ENCODE data around the gene KRTAP9-6. TPM values are rescaled to one million over a fixed set of nuclear protein-coding genes. Genes with fewer than 3 reads are reported as not detected.
"Not testable (repeated sequence)": the region's sequence is repeated elsewhere in the genome, so short reads cannot be mapped to it uniquely, and the experiment has no call there.

KRTAP9-6 gene
- total RNA-seq: not detected

- Mint-ChIP-seq H3K27me3 (peaks cover 4% of the 10 kb centered on the region), H3K36me3 (no peaks in the 10 kb centered on the region), H3K27ac (no peak within 1 kb of the TSS), H3K9me3 (no peaks in the 10 kb centered on the region), H3K4me3 (no peak within 1 kb of the TSS), H3K4me1 (ENCODE audit: low read depth) (peaks cover 10% of the 10 kb centered on the region)
- intact Hi-C loops (cut with micrococcal nuclease): no loop called here
- ChIA-PET CTCF (no interaction called here), POLR2A (no interaction called here)
- DNase-seq: no peak
These were observed at the start of gene KRTAP9-6 for GRCh38 chr17:41265078-41265477. TSS of gene KRTAP9-6 (plus strand) at chr17:41265378. CDS start at chr17:41265378, 0 bp downstream.

GRCh38 chr17:41215681-41216080, 49.5 kb upstream of the KRTAP9-6 start:
- Mint-ChIP-seq H3K27me3 (peaks cover 7% of the 10 kb centered on the region), H3K4me1 (ENCODE audit: low read depth) (peaks cover 8% of the 10 kb centered on the region), H3K36me3 (no peaks in the 10 kb centered on the region), H3K27ac (no peak overlapping the region), H3K4me3 (no peak overlapping the region), H3K9me3 (peaks cover 12% of the 10 kb centered on the region)
- intact Hi-C loops (cut with micrococcal nuclease): no loop called here
- ChIA-PET CTCF (no interaction called here), POLR2A (no interaction called here)
- DNase-seq: no peak

GRCh38 chr17:41223821-41224220, 41.4 kb upstream of the KRTAP9-6 start:
- Mint-ChIP-seq H3K4me3 (no peak overlapping the region), H3K27me3 (peaks cover 5% of the 10 kb centered on the region), H3K9me3 (peaks cover 13% of the 10 kb centered on the region), H3K4me1 (ENCODE audit: low read depth) (no peaks in the 10 kb centered on the region), H3K36me3 (no peaks in the 10 kb centered on the region), H3K27ac (no peak overlapping the region)
- intact Hi-C loops (cut with micrococcal nuclease): no loop called here
- CTCF ChIA-PET: no interaction called here
- no peak for DNase-seq
- POLR2A ChIA-PET: no interaction called here

- no peak overlapping the region for H3K4me3 Mint-ChIP-seq
- intact Hi-C loops (cut with micrococcal nuclease): no loop called here
- peaks cover 3% of the 10 kb centered on the region for H3K27me3 Mint-ChIP-seq
- no peaks in the 10 kb centered on the region for H3K4me1 Mint-ChIP-seq (ENCODE audit: low read depth)
- ChIA-PET CTCF (no interaction called here), POLR2A (no interaction called here)
- H3K9me3 Mint-ChIP-seq: no peaks in the 10 kb centered on the region
- H3K27ac Mint-ChIP-seq: no peak overlapping the region
- DNase-seq: no peak
- H3K36me3 Mint-ChIP-seq: no peaks in the 10 kb centered on the region
These were observed 39.1 kb upstream of the KRTAP9-6 start for GRCh38 chr17:41226051-41226450.

- DNase-seq; CTCF ChIA-PET; H3K36me3 Mint-ChIP-seq; H3K4me1 Mint-ChIP-seq (ENCODE audit: low read depth); intact Hi-C loops (cut with micrococcal nuclease); H3K9me3 Mint-ChIP-seq; POLR2A ChIA-PET; H3K27ac Mint-ChIP-seq; H3K27me3 Mint-ChIP-seq; H3K4me3 Mint-ChIP-seq: not testable (repeated sequence)
These were observed 38.5 kb upstream of the KRTAP9-6 start, which contains the start of gene KRTAP9-2 for GRCh38 chr17:41226598-41227095. TSS of gene KRTAP9-2 (plus strand) at chr17:41226648. CDS start at chr17:41226655, 7 bp downstream.

- ChIA-PET POLR2A (no interaction called here), CTCF (no interaction called here)
- DNase-seq: no peak
- Mint-ChIP-seq H3K4me1 (ENCODE audit: low read depth) (no peaks in the 10 kb centered on the region), H3K27me3 (peaks cover 19% of the 10 kb centered on the region), H3K9me3 (no peaks in the 10 kb centered on the region), H3K27ac (no peak overlapping the region), H3K36me3 (no peaks in the 10 kb centered on the region), H3K4me3 (no peak overlapping the region)
- intact Hi-C loops (cut with micrococcal nuclease): no loop called here
These were observed 35.1 kb upstream of the KRTAP9-6 start for GRCh38 chr17:41230094-41230493.

- DNase-seq: no peak
- POLR2A ChIA-PET: no interaction called here
- Mint-ChIP-seq H3K9me3 (no peaks in the 10 kb centered on the region), H3K4me3 (no peak overlapping the region), H3K4me1 (ENCODE audit: low read depth) (no peaks in the 10 kb centered on the region), H3K36me3 (no peaks in the 10 kb centered on the region), H3K27ac (no peak overlapping the region), H3K27me3 (peaks cover 19% of the 10 kb centered on the region)
- intact Hi-C loops (cut with micrococcal nuclease): no loop called here
- CTCF ChIA-PET: no interaction called here
These were observed 33.4 kb upstream of the KRTAP9-6 start for GRCh38 chr17:41231731-41232130.

- H3K9me3 Mint-ChIP-seq; H3K27ac Mint-ChIP-seq; H3K4me3 Mint-ChIP-seq; intact Hi-C loops (cut with micrococcal nuclease); POLR2A ChIA-PET; H3K36me3 Mint-ChIP-seq; CTCF ChIA-PET; DNase-seq; H3K4me1 Mint-ChIP-seq (ENCODE audit: low read depth): not testable (repeated sequence)
- H3K27me3 Mint-ChIP-seq: peaks cover 19% of the 10 kb centered on the region
These were observed 32.6 kb upstream of the KRTAP9-6 start, which contains the start of gene KRTAP9-3 for GRCh38 chr17:41232399-41233105. TSS of gene KRTAP9-3 (plus strand) at chr17:41232449. CDS start at chr17:41232502, 53 bp downstream.

- CTCF ChIA-PET; H3K9me3 Mint-ChIP-seq; intact Hi-C loops (cut with micrococcal nuclease); DNase-seq; POLR2A ChIA-PET; H3K4me3 Mint-ChIP-seq; H3K4me1 Mint-ChIP-seq (ENCODE audit: low read depth); H3K36me3 Mint-ChIP-seq; H3K27ac Mint-ChIP-seq: not testable (repeated sequence)
- H3K27me3 Mint-ChIP-seq: peaks cover 19% of the 10 kb centered on the region
These were observed 28.1 kb upstream of the KRTAP9-6 start for GRCh38 chr17:41237116-41237515.

- H3K4me1 Mint-ChIP-seq (ENCODE audit: low read depth); H3K36me3 Mint-ChIP-seq; CTCF ChIA-PET; intact Hi-C loops (cut with micrococcal nuclease); DNase-seq; H3K27ac Mint-ChIP-seq; H3K9me3 Mint-ChIP-seq; POLR2A ChIA-PET; H3K4me3 Mint-ChIP-seq: not testable (repeated sequence)
- H3K27me3 Mint-ChIP-seq: peaks cover 16% of the 10 kb centered on the region
These were observed 27.2 kb upstream of the KRTAP9-6 start, which contains the start of gene KRTAP9-8 for GRCh38 chr17:41237949-41238437. TSS of gene KRTAP9-8 (plus strand) at chr17:41237999. CDS start at chr17:41238052, 53 bp downstream.

- DNase-seq; H3K4me1 Mint-ChIP-seq (ENCODE audit: low read depth); H3K27me3 Mint-ChIP-seq; H3K36me3 Mint-ChIP-seq; H3K9me3 Mint-ChIP-seq; H3K27ac Mint-ChIP-seq; H3K4me3 Mint-ChIP-seq; intact Hi-C loops (cut with micrococcal nuclease); POLR2A ChIA-PET; CTCF ChIA-PET: not testable (repeated sequence)
These were observed 18.0 kb upstream of the KRTAP9-6 start for GRCh38 chr17:41246995-41247787.

- H3K4me3 Mint-ChIP-seq; DNase-seq; H3K27ac Mint-ChIP-seq; H3K9me3 Mint-ChIP-seq; H3K36me3 Mint-ChIP-seq; intact Hi-C loops (cut with micrococcal nuclease); CTCF ChIA-PET; H3K4me1 Mint-ChIP-seq (ENCODE audit: low read depth); POLR2A ChIA-PET; H3K27me3 Mint-ChIP-seq: not testable (repeated sequence)
These were observed 15.4 kb upstream of the KRTAP9-6 start, which contains the start of gene KRTAP9-4 for GRCh38 chr17:41249637-41250240. TSS of gene KRTAP9-4 (plus strand) at chr17:41249687. CDS start at chr17:41249721, 34 bp downstream.

Measured in activated CD4-positive, alpha-beta memory T cell treated with anti-CD3 and anti-CD28 coated beads for 36 hours (primary cell).